ENCODE results near the gene NPM3.

Gene NPM3

GRCh38 chr10:101774589-101775272 lies 8.5 kb downstream of the NPM3 start:
- DNase-seq (ENCODE audit: low read depth) = no peak

DNA sequence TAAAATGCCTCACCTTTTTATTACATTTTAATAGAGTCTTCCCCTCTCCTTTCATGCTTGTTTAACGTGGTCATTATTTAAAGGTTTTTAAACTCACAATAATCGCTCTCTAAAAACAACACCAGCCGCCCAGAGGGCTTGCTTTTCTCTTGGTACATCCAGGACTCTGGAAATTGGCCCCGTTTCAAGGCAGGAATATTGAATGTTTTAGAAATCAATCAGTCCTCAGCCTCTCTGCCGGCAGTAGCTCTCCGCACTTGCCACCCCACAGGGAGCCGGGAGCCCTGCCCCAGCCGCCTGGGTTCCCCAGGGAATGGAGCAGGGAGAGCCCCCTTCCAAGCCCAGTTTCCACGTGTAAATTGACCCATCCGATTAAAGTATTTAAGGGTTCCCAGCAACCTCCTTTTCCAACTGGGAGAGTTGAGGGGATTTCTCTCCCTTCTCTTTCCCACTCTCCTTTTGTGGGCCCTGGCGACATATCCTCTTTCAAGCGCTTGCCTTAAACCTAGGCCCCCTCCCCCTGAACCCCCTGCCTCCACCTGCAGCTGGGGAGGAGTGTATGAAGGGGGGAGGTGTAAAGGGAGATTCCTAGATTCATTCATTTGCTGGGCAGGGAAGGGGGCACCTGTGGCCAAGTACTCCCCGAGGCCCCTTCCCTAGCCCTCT lies 9.2 kb downstream of the NPM3 start:
- no peak for DNase-seq (ENCODE audit: low read depth)

- DNase-seq (ENCODE audit: low read depth) = no peak
These were observed 10.1 kb downstream of the NPM3 start for GRCh38 chr10:101772895-101773761.

DNA sequence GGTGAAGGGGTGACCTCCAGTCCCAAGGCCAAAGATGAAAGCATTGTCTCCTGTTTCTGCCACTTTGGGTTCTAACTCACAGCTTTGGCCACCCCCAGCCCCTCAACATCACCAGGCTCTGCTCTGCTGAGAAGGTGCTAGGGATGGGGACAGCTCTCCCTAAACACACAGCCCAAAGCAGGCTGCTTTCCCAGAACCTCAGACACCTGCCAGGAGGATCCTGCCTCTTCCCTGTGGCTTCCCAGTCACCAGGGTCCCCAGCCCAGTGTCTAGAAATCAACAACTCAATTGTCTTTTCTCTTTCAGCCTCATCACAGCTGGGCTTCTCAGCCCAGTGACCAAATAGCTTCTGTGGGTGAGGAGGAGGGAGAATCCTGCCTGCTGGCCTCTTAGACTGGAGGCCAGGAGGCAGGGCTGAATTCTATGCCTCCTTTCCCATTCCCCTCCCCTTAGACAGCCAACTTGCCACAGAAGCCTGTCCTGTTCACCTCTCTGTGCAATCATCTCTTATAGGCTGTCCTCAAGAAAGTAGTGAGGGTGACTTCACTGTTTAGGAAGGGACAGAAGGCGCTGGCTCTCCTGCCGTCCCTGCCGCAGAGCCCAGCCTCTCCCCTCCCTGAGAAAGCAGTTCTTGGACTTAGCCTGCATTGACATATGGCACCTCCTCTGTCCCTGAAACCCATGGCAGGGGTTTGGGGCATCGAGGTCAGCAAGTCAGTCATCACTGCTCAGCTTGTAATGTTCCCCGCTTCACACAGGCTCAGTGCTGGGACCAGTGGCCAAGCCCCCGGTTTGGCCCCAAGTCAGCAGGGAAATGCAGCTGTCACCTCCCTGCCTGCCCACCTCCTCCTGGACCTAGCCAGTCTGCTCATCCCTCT lies 11.0 kb downstream of the NPM3 start:
- no peak for DNase-seq (ENCODE audit: low read depth)

- no peak for DNase-seq (ENCODE audit: low read depth)
These were observed 11.9 kb downstream of the NPM3 start for GRCh38 chr10:101771380-101771779.

DNA sequence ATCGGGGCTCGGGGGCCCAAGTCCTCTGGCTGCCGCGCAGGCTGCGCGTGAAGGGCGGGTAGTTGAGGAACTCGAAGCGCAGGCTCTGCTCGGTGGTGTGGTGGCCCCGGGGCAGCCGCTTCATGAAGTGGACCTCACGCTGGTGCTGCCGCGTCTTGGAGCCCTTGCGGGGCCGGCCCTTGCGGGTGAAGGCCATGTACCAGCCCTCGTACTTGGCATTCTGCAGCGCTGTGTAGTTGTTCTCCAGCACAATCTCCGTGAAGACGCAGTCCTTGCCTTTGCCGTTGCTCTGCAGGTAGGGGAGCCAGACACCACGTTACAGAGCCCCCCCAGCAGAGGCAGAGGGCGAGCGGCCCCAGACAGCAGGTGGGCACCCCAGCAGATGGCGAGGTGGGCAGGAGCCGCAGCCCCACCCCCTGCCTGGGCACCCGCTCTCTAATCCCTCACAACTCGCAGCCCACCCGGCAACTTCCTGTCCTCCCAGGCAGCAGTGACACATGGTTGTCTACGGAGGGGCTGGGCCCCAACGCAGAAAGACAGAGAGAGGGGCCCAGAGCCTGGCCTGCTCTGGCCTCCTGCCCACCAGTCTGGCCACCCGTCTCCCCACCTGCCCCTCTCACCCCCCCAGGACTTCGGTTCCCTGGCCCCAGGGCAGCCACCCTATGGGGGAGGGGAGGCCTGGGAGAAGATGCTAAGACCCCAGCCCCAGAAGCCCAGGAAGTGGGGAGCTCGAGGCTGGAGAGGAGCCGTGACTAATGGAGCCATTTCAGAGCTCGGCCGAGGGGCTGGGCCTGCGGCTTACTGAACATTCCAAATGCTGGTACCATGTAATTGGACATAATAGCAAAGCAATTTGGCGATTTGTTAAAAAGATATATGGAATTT lies 12.7 kb downstream of the NPM3 start:
- no peak for DNase-seq (ENCODE audit: low read depth)

GRCh38 chr10:101769541-101770180 lies 13.6 kb downstream of the NPM3 start:
- DNase-seq (ENCODE audit: low read depth) = no peak

DNA sequence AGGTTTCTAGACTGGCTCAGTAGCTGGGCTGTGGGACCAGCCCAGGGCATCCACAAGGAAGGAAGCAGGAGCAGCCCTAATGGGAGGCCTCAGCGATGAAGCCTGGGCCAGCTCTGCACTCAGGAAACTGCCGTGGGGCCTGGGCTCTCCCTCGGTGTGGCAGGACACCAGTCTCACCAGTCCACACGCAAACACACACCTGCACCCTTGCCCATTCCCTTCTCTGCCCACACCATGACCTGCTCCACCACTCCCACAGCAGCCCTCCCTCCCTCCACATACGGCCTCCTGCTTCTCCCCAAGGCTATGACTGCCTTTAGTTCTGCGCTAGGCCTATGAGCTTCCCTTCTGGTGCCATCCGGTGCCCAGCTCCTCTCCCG lies 14.5 kb downstream of the NPM3 start:
- DNase-seq (ENCODE audit: low read depth) = no peak

- no peak for DNase-seq (ENCODE audit: low read depth)
These were observed 15.1 kb downstream of the NPM3 start for GRCh38 chr10:101767966-101768790.

- no peak for DNase-seq (ENCODE audit: low read depth)
These were observed 15.7 kb downstream of the NPM3 start for GRCh38 chr10:101767600-101767945.

DNA sequence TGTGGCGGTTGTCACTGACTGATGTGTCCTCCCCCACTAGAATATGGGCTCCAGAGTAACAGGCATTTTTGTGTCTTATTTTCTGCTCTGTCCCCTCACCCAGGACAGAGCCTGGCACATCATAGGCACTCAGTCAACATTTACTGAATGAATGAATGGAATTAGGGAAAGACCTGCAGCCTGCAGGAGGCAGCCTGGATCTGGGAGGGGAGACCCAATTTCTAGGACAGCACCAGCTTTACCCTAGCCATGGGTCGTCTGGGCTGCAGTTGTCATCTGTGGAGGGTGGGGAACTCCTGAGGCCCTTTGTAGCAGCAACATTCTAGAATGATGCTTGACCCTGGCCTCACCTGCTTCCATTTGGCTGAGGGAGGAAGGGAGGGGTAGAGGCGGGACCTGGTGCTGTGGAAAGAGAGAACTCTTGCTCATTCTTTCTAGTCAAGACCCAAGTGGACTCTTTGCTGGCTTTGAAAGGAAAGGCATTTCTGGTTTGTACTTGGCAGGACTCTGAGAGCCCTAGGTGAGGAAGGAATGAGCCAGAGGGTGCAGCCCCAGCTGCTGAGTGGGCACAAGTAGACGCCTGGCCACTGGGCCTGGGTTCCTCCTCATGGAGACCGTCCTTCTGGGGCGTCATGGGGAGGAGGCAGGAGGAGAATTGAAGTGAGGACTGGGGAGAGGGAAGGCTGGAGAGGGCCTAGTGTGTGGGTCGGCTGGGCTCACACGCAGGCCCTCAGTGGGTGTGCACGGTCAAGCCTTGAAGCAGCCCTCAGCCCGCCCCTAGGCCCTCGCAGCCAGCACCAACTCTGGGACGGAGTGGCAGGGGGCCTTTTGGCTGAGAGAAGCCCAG lies 16.3 kb downstream of the NPM3 start:
- no peak for DNase-seq (ENCODE audit: low read depth)

- no peak for DNase-seq (ENCODE audit: low read depth)
These were observed 16.9 kb downstream of the NPM3 start for GRCh38 chr10:101766306-101766705.

- no peak for DNase-seq (ENCODE audit: low read depth)
These were observed 20.0 kb downstream of the NPM3 start for GRCh38 chr10:101763141-101763846.

DNA sequence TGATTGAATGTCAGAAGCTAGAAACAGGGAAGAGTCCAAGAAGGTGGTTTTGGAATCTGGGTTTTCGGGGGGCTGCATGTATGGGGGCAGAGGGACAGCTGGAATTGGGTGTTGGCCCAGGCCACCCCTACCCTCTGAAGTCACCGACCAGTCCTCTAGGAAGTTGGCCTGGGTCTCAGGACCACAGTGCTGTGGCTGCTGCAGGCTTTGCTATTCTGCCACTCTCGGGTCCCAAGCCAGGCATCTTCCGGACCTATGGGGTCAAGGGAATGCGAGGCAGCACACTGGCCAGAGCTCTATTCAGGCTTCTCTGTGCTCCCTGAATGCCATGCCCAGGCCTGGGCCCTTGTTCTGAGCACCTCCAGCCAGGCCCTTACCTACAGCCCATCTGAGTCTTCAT lies 20.5 kb downstream of the NPM3 start:
- no peak for DNase-seq (ENCODE audit: low read depth)

DNA sequence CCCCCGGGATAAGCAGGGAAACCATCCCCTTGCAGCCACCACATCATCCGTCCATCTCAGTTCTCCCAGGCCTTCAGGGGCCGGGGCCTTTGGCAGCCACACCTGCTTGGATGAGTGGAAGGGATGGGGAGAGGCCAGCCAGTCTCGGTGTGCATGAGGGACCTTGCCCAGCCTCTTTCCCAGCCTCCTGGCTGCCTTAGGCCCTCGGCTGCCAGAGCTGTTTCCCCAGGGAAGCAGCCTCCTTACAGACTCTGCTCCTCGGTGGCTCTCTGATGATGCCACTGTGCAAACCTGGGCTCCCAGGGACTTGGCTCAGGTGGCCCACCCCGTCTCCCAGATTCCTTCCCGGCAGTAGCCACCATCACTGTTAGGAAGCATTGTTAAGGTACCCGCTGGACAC lies 22.0 kb downstream of the NPM3 start:
- no peak for DNase-seq (ENCODE audit: low read depth)

DNA sequence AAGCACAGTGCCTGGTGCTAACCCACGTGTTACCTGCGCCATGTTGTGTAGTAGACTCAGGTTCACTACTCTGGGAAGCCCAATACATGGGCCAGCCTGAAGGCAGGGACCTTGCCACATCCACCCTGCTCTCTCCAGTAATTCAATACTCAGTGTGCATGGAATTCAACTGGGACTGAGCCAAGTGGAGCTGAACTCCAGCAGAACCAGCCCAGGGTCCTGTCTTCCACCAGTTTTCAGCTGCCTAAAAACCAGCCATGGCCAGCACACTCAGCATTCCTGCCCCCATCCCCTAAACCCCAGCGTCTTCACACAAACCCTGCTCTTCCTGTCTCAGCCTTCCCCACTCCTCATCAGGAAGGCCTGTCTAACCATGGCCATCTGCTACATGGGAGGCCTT lies 22.7 kb downstream of the NPM3 start:
- DNase-seq (ENCODE audit: low read depth) = no peak

GRCh38 chr10:101759309-101760247 lies 23.7 kb downstream of the NPM3 start:
- DNase-seq (ENCODE audit: low read depth) = no peak
